Heart left ventricle (tissue), 13 donors: ENCODE results near the gene RSPH6A.

Experiments
- CTCF ChIP-seq, 12 donors: fragments of 200-600 bp; sonication (generic) in 4 of 12; IDR thresholded peaks; one replicate each; pipeline versions ENCODE4 v1.5.0 to v1.8.0; 2018 to 2022; ENCODE audit warnings: antibody characterized with exemption in 12 of 12, mild to moderate bottlenecking in 5 of 12
- POLR2A ChIP-seq, 2 donors: fragments of 450-650 bp; IDR thresholded peaks; one replicate each; pipeline ENCODE4 v1.6.1; 2017; ENCODE audit warnings: antibody characterized with exemption in 2 of 2, mild to moderate bottlenecking in 2 of 2, moderate library complexity in 2 of 2
- donor health status: ischemic (EF 13 %, LVEDD 7.1; RV severe dilation, severe dysfunction).
- donor health status: DM: no; HTN: yes; CAD: no.
- donor health status: DM: no; HTN: no; CAD: no.
- donor health status: ischemic (EF 25% LVEDD 6.9; RV normal size, moderate dysfunction).
- donor health status: ischemic (EF 25% LVEDD 5.7; RV mildly dilated, moderate dysfunction).
- donor health status: ischemic (EF 35%, LVEDD 5.7; RV mildly dilated, moderate dysfunction).
- donor health status: nonischemic (EF 11% LVEDD 7.7; RV severe dilation, severe dysfunction).
- donor health status: DM: yes; HTN: yes; CAD: no.
- donor health status: PGD.
- donor health status: ischemic (EF 29% LVEDD 5.4; RV normal size, mild dysfunction).
- donor health status: nonischemic (EF 23%, LVEDD 6.1; RV moderate dilation, normal function).

- TF ChIP-seq CTCF (IDR thresholded peaks at IDR 0.05) (no peak), POLR2A (IDR thresholded peaks at IDR 0.05) (no peak)
These were observed 5.4 kb downstream of the RSPH6A start for GRCh38 chr19:45809643-45810159.
